B cell (primary cell): ENCODE data around the gene PELI2. TPM values are rescaled to one million over a fixed set of nuclear protein-coding genes. Genes with fewer than 3 reads are reported as not detected.

Experiments
- ATAC-seq: fragments of 200-7000 bp; cut with Tn5 transposase; one replicate; pipeline ENCODE4 v1.10.0; 2021; ENCODE audit warnings: low read depth, mild to moderate bottlenecking, moderate number of reproducible peaks, moderate library complexity
- CTCF ChIA-PET: fragments of 350-600 bp; sonication (Branson Sonifier 250); formaldehyde crosslinking; loops from one replicate; lab custom pipeline; 2021; ENCODE audit warnings: antibody characterized with exemption, inconsistent platforms; lab: Charles Lee
- POLR2A ChIA-PET: fragments of 350-600 bp; sonication (Branson Sonifier 250); formaldehyde crosslinking; loops from one replicate; lab custom pipeline; 2021; ENCODE audit warnings: antibody characterized with exemption; lab: Charles Lee
- DNase-seq: peaks from one replicate; pipeline ENCODE4 v3.0.0; 2013
- H2AFZ ChIP-seq: 2 replicates; pipeline ENCODE4 v1.6.1; 2012; ENCODE audit warnings: mild to moderate bottlenecking, low read depth, low read length; ENCODE audit not compliant: insufficient read depth, poor library complexity, severe bottlenecking
- H3K27ac ChIP-seq, 2 donors: 1 replicate in 1 of 2; 2 replicates in 1 of 2; pipeline ENCODE4 v1.5.1; 2012 to 2013; ENCODE audit warnings: low read length in 2 of 2, mild to moderate bottlenecking in 2 of 2, moderate library complexity in 1 of 2
- H3K27me3 ChIP-seq, 4 experiments: fragments of 200-600 bp in 1 of 4; sonication (generic) in 1 of 4; replicated peaks in 1 of 4; 1 replicate in 2 of 4; 2 replicates in 2 of 4; pipeline versions ENCODE4 v1.6.1 to v1.7.0; 2013 to 2016; ENCODE audit warnings: low read length in 3 of 4, mild to moderate bottlenecking in 2 of 4, mixed read lengths in 1 of 4, moderate library complexity in 1 of 4; ENCODE audit not compliant: insufficient read depth in 4 of 4, control insufficient read depth in 3 of 4; ENCODE audit errors: control extremely low read depth in 1 of 4
- H3K36me3 ChIP-seq, 2 experiments: replicated peaks in 1 of 2; 1 replicate in 1 of 2; 2 replicates in 1 of 2; pipeline versions ENCODE4 v1.6.1 to v1.7.1; 2013; ENCODE audit warnings: low read length in 1 of 2; ENCODE audit not compliant: insufficient read depth in 2 of 2, control insufficient read depth in 1 of 2; ENCODE audit errors: control extremely low read depth in 1 of 2, extremely low read depth in 1 of 2
- H3K4me1 ChIP-seq, 2 donors: fragments of 200-600 bp in 1 of 2; sonication (generic) in 1 of 2; 1 replicate in 1 of 2; 2 replicates in 1 of 2; pipeline versions ENCODE4 v1.5.1 to v1.6.1; 2013 to 2017; ENCODE audit warnings: low read length in 2 of 2; ENCODE audit not compliant: control insufficient read depth in 2 of 2, insufficient read depth in 2 of 2
- H3K4me2 ChIP-seq: replicated peaks from 2 replicates; pipeline ENCODE3; 2012; ENCODE audit warnings: mild to moderate bottlenecking, low read depth, low read length; ENCODE audit not compliant: poor library complexity, severe bottlenecking
- H3K4me3 ChIP-seq, 5 experiments: fragments of 200-600 bp in 1 of 5; sonication (generic) in 1 of 5; 1 replicate in 3 of 5; 2 replicates in 2 of 5; pipeline versions ENCODE4 v1.5.1 to v1.7.0; 2011 to 2016; ENCODE audit warnings: low read length in 4 of 5, mild to moderate bottlenecking in 4 of 5, low read depth in 2 of 5, control low read depth in 1 of 5, moderate library complexity in 1 of 5; ENCODE audit not compliant: insufficient read depth in 1 of 5; ENCODE audit errors: control extremely low read depth in 1 of 5, extremely low read depth in 1 of 5
- H3K79me2 ChIP-seq: fragments of 200-600 bp; sonication (generic); one replicate; pipeline ENCODE4 v1.6.0; 2016; ENCODE audit warnings: low read length; ENCODE audit not compliant: control insufficient read depth, insufficient read depth
- H3K9ac ChIP-seq: fragments of 200-600 bp; sonication (generic); 2 replicates; pipeline ENCODE4 v1.6.1; 2017; ENCODE audit warnings: mild to moderate bottlenecking, low read length, moderate library complexity
- H3K9me3 ChIP-seq, 3 donors: one replicate each; pipeline versions ENCODE4 v1.6.1 to v1.7.1; 2013; ENCODE audit warnings: low read length in 2 of 3; ENCODE audit not compliant: control insufficient read depth in 2 of 3, insufficient read depth in 1 of 3; ENCODE audit errors: control extremely low read depth in 1 of 3
- H4K20me1 ChIP-seq: 2 replicates; pipeline ENCODE4 v1.6.0; 2012; ENCODE audit warnings: mild to moderate bottlenecking, low read length; ENCODE audit not compliant: insufficient read depth, control insufficient read depth, poor library complexity, severe bottlenecking
- H3K27ac Mint-ChIP-seq: one replicate; pipeline ENCODE4 v1.8.0; 2021; ENCODE audit warnings: mixed read lengths
- H3K27me3 Mint-ChIP-seq: one replicate; pipeline ENCODE4 v1.8.0; 2021; ENCODE audit warnings: mixed read lengths
- H3K4me1 Mint-ChIP-seq: one replicate; pipeline ENCODE4 v1.8.0; 2021; ENCODE audit warnings: mixed read lengths
- H3K4me3 Mint-ChIP-seq: one replicate; pipeline ENCODE4 v1.8.0; 2021; ENCODE audit warnings: mixed read lengths
- H3K9me3 Mint-ChIP-seq: one replicate; pipeline ENCODE4 v1.8.0; 2022; ENCODE audit warnings: mixed read lengths; ENCODE audit not compliant: insufficient read depth
- EZH2 ChIP-seq: IDR thresholded peaks from 2 replicates; pipeline ENCODE4 v1.6.1; 2012; ENCODE audit warnings: borderline replicate concordance, low read depth, mild to moderate bottlenecking, moderate library complexity, low read length; ENCODE audit not compliant: insufficient read depth, poor library complexity, severe bottlenecking
- WGBS: methylation state at CpG from one replicate; pipeline ENCODE4 v1.1.5; 2013; ENCODE audit warnings: missing lambda C conversion rate; ENCODE audit not compliant: insufficient coverage; 5-methylcytosine and 5-hydroxymethylcytosine counted together
- intact Hi-C: fragments of 100-400 bp; cut with micrococcal nuclease; formaldehyde crosslinking; loops from one replicate; pipeline ENCODE4 v1.10.0; 2022
- polyA plus RNA-seq: library from polyadenylated mRNA; depleted of rRNA; stranded (reverse); fragments of >200 nt; gene quantifications from 2 replicates; pipeline ENCODE4 v1.2.3, GENCODE V29; 2012
- total RNA-seq, 2 donors: library from RNA; stranded (reverse); fragments of 120-200 nt in 1 of 2; gene quantifications; 1 replicate in 1 of 2; 2 replicates in 1 of 2; pipeline versions ENCODE4 v1.2.3 to v1.2.4, GENCODE V29; 2013 to 2022
- TF ChIP-seq, protein P1 (sequence below): fragments of 200-600 bp; IDR thresholded peaks from one replicate; pipeline ENCODE4 v1.8.0; 2022; ENCODE audit warnings: antibody characterized with exemption, mild to moderate bottlenecking

The PELI2 gene
- total and polyA plus RNA-seq, 2 donors (not counting 1 experiment from before 2014, with no cell fraction given) = 5.7 to 13.4 TPM

DNA sequence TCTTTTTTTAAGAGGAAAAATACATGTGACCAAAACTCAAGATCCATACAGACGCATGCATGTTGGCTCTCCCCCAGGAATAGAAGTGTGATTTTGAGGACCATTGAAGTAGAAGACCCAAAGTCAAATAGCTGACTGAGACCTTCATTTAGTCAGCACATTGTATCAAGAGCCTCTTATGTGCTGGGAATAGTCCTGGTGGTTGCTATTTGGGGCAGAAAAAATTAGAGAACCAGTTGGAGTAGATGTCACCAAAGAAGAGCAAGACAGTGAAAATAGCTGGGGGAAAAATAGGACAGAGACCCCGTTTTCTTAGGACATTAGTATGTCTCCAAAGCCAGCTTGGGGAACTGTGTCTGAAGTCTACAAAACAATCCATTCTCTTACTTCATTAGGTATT lies 93.6 kb downstream of the PELI2 start:
- H3K79me2 ChIP-seq = peaks cover 11% of the 10 kb centered on the region
- no peak overlapping the region for H3K4me3 Mint-ChIP-seq

DNA sequence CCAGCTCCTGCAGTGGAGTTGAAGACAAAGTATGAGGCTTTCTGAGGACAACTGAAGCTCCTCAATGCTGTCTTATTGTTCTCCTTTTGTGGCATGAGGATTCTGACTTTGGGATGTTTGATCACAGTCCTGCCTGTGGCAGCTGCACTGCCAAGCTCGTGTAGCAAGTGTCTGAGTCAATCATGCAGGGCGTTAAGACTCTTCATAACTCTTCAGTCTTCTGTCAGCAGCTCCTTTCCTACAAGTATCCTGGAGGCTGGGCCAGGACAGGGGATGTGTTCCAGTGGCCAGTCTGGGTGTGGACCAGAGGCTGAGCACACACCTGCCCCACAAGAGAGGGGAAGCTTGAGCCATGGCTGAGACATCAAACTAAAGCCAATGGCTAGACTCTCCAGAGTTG lies 94.3 kb downstream of the PELI2 start:
- H3K27ac Mint-ChIP-seq = no peak overlapping the region
- Histone ChIP-seq H3K9ac (no peak overlapping the region), H3K36me3 (no peaks in the 10 kb centered on the region), H3K9me3 (no peaks in the 10 kb centered on the region), H3K79me2 (peaks cover 6% of the 10 kb centered on the region), H2AFZ (no peak overlapping the region), H3K27ac (no peak overlapping the region), H3K27me3 (no peaks in the 10 kb centered on the region), H3K4me2 (no peak overlapping the region), H3K4me3 (no peak overlapping the region), H3K4me1 (no peaks in the 10 kb centered on the region), H4K20me1 (peaks cover 19% of the 10 kb centered on the region)
- 83% methylated on average over 1 of the region's 2 CpGs for WGBS
- intact Hi-C loops = no loop called here
- H3K9me3 Mint-ChIP-seq = no peaks in the 10 kb centered on the region
- CTCF ChIA-PET = no interaction called here
- no peak for TF ChIP-seq EZH2
- TF ChIP-seq, protein P1, sequence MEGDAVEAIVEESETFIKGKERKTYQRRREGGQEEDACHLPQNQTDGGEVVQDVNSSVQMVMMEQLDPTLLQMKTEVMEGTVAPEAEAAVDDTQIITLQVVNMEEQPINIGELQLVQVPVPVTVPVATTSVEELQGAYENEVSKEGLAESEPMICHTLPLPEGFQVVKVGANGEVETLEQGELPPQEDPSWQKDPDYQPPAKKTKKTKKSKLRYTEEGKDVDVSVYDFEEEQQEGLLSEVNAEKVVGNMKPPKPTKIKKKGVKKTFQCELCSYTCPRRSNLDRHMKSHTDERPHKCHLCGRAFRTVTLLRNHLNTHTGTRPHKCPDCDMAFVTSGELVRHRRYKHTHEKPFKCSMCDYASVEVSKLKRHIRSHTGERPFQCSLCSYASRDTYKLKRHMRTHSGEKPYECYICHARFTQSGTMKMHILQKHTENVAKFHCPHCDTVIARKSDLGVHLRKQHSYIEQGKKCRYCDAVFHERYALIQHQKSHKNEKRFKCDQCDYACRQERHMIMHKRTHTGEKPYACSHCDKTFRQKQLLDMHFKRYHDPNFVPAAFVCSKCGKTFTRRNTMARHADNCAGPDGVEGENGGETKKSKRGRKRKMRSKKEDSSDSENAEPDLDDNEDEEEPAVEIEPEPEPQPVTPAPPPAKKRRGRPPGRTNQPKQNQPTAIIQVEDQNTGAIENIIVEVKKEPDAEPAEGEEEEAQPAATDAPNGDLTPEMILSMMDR = no peak
- no peak for ATAC-seq
- H3K4me1 Mint-ChIP-seq = peaks cover 15% of the 10 kb centered on the region
- H3K4me3 Mint-ChIP-seq = no peak overlapping the region
- DNase-seq = no peak
- POLR2A ChIA-PET = no interaction called here
- H3K27me3 Mint-ChIP-seq = peaks cover 8% of the 10 kb centered on the region

More for the DNA sequence above, 93.6 kb downstream of the PELI2 start:
- intact Hi-C loops = no loop called here
- H3K4me2 ChIP-seq = no peak overlapping the region
- H3K4me1 ChIP-seq = no peaks in the 10 kb centered on the region
- DNase-seq (no peak), ATAC-seq (no peak)
- no peak overlapping the region for H3K4me3 ChIP-seq
- H3K9ac ChIP-seq = no peak overlapping the region
- Mint-ChIP-seq H3K27me3 (peaks cover 8% of the 10 kb centered on the region), H3K4me1 (peaks cover 11% of the 10 kb centered on the region), H3K9me3 (no peaks in the 10 kb centered on the region), H3K27ac (no peak overlapping the region)
- H3K27ac ChIP-seq = no peak overlapping the region
- no peaks in the 10 kb centered on the region for H3K36me3 ChIP-seq
- WGBS = no CpG with 5 or more reads among the region's 2 CpGs
- no peaks in the 10 kb centered on the region for H3K9me3 ChIP-seq
- no peaks in the 10 kb centered on the region for H3K27me3 ChIP-seq
- no peak for TF ChIP-seq EZH2
- TF ChIP-seq, protein P1 = no peak
- ChIA-PET CTCF (no interaction called here), POLR2A (no interaction called here)
- H4K20me1 ChIP-seq = peaks cover 15% of the 10 kb centered on the region
- no peak overlapping the region for H2AFZ ChIP-seq
